BE2C (cell line): ENCODE data around the gene ANKRD11.
"Not testable (repeated sequence)": the region's sequence is repeated elsewhere in the genome, so short reads cannot be mapped to it uniquely, and the experiment has no call there.

Source experiments
- DNase-seq: peaks from one replicate; pipeline ENCODE4 v3.0.0-alpha.2; 2020
- H3K27me3 ChIP-seq: fragments of 250-450 bp; sonication (Bioruptor Pico); 2 replicates; pipeline ENCODE4 v1.5.1; 2020; ENCODE audit warnings: mild to moderate bottlenecking
- H3K36me3 ChIP-seq: fragments of 250-450 bp; sonication (Bioruptor Pico); 2 replicates; pipeline ENCODE4 v1.5.1; 2020; ENCODE audit warnings: mild to moderate bottlenecking
- H3K4me1 ChIP-seq: fragments of 250-450 bp; sonication (Bioruptor Pico); 2 replicates; pipeline ENCODE4 v1.5.1; 2020
- H3K4me3 ChIP-seq: 2 replicates; pipeline ENCODE4 v1.5.1; 2011; ENCODE audit warnings: low read depth, low read length
- H3K9me3 ChIP-seq: fragments of 250-450 bp; sonication (Bioruptor Pico); 2 replicates; pipeline ENCODE4 v1.5.1; 2020
- CTCF ChIP-seq: IDR thresholded peaks from 2 replicates; pipeline ENCODE4 v1.5.1; 2012; ENCODE audit warnings: mild to moderate bottlenecking, low read depth, low read length

Gene ANKRD11

GRCh38 chr16:89434490-89434889, 55.9 kb downstream of the ANKRD11 start:
- no peaks in the 10 kb centered on the region for H3K27me3 ChIP-seq
- H3K4me3 ChIP-seq: no peak overlapping the region
- TF ChIP-seq CTCF: no peak
- no peak for DNase-seq
- H3K4me1 ChIP-seq: no peaks in the 10 kb centered on the region
- no peaks in the 10 kb centered on the region for H3K9me3 ChIP-seq
- peaks cover 12% of the 10 kb centered on the region for H3K36me3 ChIP-seq

- H3K27me3 ChIP-seq, H3K4me3 ChIP-seq, H3K9me3 ChIP-seq, H3K4me1 ChIP-seq, DNase-seq: not testable (repeated sequence)
- H3K36me3 ChIP-seq: peaks cover 12% of the 10 kb centered on the region
Observed at GRCh38 chr16:89433363-89433984, 56.9 kb downstream of the ANKRD11 start.

- H3K27me3 ChIP-seq: no peaks in the 10 kb centered on the region
- peaks cover 18% of the 10 kb centered on the region for H3K36me3 ChIP-seq
- no peak overlapping the region for H3K4me3 ChIP-seq
Observed at GRCh38 chr16:89431630-89432029, 58.7 kb downstream of the ANKRD11 start.

GRCh38 chr16:89431158-89431584, 59.2 kb downstream of the ANKRD11 start:
- peaks cover 21% of the 10 kb centered on the region for H3K36me3 ChIP-seq
- H3K4me1 ChIP-seq: no peaks in the 10 kb centered on the region
- H3K9me3 ChIP-seq: no peaks in the 10 kb centered on the region
- no peak overlapping the region for H3K4me3 ChIP-seq
- TF ChIP-seq CTCF: no peak
- no peaks in the 10 kb centered on the region for H3K27me3 ChIP-seq
- no peak for DNase-seq

More at GRCh38 chr16:89431630-89432029, 58.7 kb downstream of the ANKRD11 start:
- no peaks in the 10 kb centered on the region for H3K9me3 ChIP-seq
- H3K4me1 ChIP-seq: no peaks in the 10 kb centered on the region
- TF ChIP-seq CTCF: no peak
- DNase-seq: no peak

GRCh38 chr16:89430436-89431157, 59.8 kb downstream of the ANKRD11 start:
- H3K4me1 ChIP-seq: no peaks in the 10 kb centered on the region
- no peak overlapping the region for H3K4me3 ChIP-seq
- peaks cover 21% of the 10 kb centered on the region for H3K36me3 ChIP-seq
- no peaks in the 10 kb centered on the region for H3K9me3 ChIP-seq
- no peak for DNase-seq
- TF ChIP-seq CTCF: no peak
- no peaks in the 10 kb centered on the region for H3K27me3 ChIP-seq

DNA sequence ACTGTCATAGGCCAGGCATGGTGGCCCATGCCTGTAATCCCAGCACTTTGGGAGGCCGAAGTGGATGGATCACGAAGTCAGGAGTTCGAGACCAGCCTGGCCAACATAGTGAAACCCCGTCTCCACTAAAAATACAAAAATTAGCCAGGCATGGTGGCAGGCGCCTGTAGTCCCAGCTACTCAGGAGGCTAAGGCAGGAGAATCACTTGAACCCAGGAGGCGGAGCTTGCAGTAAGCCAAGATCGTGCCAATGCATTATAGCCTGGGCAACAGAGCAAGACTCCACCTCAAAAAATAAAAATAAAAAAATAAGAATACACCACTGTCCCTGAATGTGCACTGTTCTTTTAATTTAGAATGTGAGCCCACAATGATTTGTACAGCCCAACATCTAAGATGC, 61.8 kb downstream of the ANKRD11 start:
- peaks cover 16% of the 10 kb centered on the region for H3K36me3 ChIP-seq
- H3K27me3 ChIP-seq, DNase-seq, H3K4me1 ChIP-seq, H3K9me3 ChIP-seq, H3K4me3 ChIP-seq: not testable (repeated sequence)

DNA sequence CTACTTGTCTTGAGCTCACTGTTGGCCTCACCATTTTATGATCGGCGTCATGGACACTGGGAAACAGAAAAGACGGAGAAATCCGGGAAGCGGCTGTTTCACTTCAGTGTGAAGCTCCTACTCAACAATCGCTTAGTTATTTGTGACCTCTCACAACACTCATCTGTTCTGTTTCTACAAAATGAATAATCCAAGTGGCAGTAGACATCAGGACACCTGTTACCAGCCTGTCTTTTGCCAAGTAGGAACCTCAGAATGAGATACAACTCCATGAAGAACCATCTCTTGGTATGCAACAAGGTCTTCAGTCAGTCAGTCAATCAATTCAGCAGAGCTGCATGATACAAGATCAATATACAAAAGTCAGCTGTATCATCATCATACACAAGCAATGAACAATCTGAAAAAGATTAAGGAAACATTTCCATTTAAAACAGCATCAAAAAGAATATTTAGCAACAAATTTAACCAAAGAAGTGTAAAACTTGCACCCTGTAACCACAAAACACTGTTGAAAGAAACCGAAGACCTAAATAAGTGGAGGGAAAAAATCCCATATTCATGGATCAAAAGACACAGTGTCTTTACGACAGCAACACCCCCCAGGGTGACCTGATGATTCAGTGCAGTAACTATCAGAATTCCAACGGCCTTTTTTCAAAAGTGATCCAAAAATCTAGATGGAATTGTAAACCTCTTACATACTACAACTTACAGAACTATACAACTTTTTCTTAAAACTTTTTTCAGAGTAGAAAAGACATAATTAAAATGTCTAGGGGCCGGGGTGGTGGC, 63.4 kb downstream of the ANKRD11 start:
- Histone ChIP-seq H3K27me3 (no peaks in the 10 kb centered on the region), H3K4me1 (no peaks in the 10 kb centered on the region), H3K4me3 (no peak overlapping the region), H3K36me3 (peaks cover 16% of the 10 kb centered on the region), H3K9me3 (no peaks in the 10 kb centered on the region)
- DNase-seq: no peak
- TF ChIP-seq CTCF: no peak
